NAMALWA (cell line): ENCODE data around the gene GDAP2.
"Not testable (repeated sequence)": the region's sequence is repeated elsewhere in the genome, so short reads cannot be mapped to it uniquely, and the experiment has no call there.

Experiments used
- DNase-seq: peaks from one replicate; pipeline ENCODE4 v3.0.0-alpha.2; 2015; ENCODE audit warnings: low spot score

GDAP2 gene

DNA sequence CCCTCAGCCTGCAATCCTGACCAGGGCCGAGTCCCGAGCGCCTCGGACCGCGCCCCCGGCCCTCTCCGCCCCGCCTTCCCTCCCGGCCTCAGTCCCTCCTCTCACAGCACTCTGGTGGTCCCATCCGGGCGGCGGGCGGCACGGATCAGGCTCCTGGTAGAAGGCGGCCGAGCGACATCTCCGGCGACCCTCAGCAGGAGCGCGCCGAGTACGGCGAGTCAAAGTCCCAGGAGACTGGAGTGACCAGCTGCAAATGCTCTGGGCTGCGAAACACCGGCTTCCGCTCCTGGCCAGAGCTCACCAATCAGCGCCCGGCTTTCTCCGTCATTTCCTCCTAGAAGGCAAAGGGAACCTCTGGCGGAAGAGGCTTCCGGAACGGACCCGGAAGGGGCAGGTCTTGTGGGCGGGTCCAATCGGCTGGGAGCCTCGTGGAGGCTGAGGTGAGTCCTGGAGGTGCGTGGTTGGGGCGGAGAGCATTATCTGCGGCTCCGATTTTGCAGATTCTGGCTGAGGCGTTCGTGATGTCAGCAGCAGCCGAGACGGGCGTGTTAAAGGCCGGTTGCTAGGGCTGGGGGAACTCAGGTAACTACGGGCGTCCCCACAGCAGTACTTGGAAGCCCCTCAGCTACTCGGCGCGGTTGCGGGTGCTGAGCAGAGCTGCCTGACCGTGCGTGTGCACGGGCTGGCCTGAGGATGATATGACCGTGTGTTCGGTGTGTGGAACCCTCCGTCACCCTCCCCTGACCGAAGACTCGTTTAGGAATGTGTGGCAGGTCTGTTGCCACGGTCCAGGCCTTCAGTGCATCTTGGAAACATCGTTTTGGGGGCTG, at the start of gene GDAP2, which contains the start of gene WDR3:
Gene GDAP2, minus strand, starts transcription at position 279 of the 830 bp plus-strand sequence. CDS start 9,264 bp downstream, outside the sequence.
Gene WDR3, plus strand, starts transcription at position 397 of the 830 bp plus-strand sequence. CDS start 3,581 bp downstream, outside the sequence.
- DNase-seq, result peak; percentile 99

DNA sequence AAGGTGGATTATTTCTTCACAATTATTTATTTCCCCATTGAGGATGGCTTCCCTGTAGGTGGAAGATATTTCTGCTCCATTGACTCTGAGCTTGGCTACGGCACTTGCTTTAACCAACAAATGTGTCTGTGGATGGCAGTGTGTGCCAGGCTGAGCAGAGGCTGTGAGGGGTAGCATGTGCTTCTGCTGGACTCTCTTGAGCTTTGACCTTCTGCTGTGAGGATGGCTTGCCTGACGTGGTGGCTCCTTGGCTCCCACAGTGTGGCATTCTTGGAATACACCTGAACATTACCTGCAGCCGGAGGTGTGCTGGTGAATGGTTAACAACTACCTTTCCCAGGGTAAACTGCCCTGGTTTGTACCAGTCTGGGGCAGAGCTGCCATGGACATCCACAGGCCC, 47.0 kb upstream of the GDAP2 start:
- DNase-seq, result no peak

DNA sequence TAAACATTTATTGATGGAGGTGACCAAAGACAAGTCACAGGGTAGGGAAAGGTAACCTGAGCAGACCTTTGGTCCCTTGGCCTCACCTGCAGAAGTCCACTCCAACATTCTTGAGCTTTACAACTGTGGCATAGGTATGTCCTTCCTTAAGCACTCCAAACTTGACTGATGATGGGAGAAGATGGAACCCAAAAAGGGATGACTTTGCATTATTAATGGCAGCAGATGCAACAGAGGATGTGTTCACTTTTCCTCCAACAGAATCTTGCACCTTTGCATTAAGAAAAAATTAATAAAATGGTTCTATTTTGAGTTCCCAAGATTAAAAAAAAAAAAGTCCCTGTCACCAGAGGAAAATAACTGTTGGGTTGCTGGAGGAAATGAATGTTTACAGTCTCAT, 42.4 kb upstream of the GDAP2 start:
- DNase-seq, result no peak

GRCh38 chr1:117970252-117970651, 40.8 kb upstream of the GDAP2 start:
- no peak for DNase-seq

- DNase-seq, result peak; percentile 17
Observed at GRCh38 chr1:117967881-117968280, 38.5 kb upstream of the GDAP2 start.

- peak; percentile 23 for DNase-seq
Observed at GRCh38 chr1:117967477-117967876, 38.1 kb upstream of the GDAP2 start.

DNA sequence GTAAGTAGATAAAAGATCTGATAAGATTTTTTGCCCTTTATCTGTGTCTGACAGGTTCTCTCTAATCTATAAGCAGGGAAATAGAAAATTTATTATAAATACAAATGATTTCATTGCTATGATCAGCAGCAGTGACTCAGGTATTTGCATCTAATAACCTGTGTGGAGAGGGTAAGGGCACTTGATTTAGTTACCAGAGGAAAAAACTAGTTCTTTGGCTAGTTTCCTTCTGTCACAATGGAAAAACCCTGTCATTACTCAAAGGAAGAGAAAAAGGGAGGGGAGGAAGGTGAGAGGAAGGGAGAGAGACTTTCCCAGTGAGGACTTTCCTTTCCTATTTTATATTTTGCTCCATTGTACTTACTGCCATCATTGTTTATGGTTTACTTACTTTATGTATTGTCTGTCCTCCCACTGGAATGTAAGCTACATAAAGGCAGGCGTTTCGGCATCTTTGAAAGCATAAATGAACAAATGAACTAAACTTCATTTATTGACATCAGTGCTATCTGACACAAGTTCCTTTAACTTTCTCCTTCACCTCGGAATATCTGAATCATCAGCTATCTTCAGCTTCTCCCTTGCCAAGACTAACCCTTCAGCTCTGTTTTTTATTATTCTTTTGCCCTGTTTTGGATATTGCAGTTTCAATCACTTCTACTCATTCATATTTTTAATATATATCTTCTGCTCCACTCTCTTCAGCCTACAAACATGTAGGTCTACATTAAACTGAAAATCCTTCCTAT, 35.0 kb upstream of the GDAP2 start:
- DNase-seq, result no peak

DNA sequence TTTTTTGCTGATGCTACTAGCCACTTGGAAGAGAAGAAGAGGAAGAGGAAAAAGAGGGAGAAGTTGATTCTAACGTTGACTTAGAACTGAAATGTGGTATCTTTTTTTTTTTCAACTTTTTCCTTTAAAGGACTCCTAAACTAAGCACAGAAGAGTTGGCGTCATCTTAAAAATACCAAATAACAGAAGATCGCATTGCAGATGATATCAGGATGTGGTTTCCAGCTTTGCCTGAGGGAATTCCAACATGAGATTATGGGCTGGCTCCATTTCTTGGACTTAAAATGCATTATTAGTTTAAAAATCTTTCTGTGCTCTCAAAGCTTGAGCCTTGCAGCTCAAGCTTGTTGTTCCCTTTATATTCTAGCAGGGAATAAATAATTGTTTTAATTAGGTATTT, 29.9 kb upstream of the GDAP2 start:
- DNase-seq, result no peak

GRCh38 chr1:117952386-117952785, 23.0 kb upstream of the GDAP2 start:
- DNase-seq, result no peak

DNA sequence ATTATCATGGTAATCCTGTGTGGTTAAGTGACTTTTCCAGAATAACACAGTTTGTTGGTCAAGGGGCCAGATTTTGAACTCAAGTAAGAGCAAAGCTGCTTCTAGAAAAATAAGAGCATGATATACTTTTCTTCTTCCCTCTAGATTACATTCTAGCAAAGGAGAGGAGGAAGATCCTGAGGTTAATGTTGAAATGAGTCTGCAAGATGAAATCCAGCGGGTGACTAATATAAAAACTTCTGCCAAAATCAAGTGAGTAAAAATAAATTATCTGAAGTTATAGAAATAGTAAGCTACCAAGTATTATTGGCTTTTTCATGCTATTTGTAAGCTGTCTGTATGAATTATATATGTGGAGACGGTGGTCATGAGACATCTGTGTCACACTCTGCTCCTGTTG, 12.9 kb upstream of the GDAP2 start:
- no peak for DNase-seq

- DNase-seq, result no peak
Observed at GRCh38 chr1:117933769-117934168, 4.3 kb upstream of the GDAP2 start.

- no peak for DNase-seq
Observed at GRCh38 chr1:117932576-117932975, 3.2 kb upstream of the GDAP2 start.

DNA sequence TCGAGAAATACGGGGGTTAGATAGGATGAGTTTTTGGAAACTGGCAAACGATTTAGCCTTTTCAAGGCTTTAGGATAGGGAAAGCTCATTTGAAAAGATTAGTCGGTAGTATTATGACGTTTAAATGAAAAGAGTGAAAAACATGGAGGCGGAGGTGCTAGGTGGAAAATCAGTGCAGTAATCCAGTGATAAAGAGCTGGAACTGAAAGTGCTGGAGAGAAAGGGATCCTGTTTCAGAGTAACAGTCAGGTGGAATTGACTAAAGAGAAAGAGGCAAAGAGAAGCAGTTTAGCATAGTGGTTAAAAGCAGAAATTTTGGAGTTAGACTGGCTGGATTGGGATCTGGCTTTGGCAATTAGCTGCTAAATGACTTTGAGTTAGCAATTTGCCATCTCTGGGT, 1.1 kb upstream of the GDAP2 start:
- peak; percentile 20 for DNase-seq

GRCh38 chr1:117930173-117930447, 689 bp upstream of the GDAP2 start:
- DNase-seq, result no peak

- DNase-seq, result peak; percentile 64
Observed at GRCh38 chr1:117928881-117929342, 509 bp downstream of the GDAP2 start.

- no peak for DNase-seq
Observed at GRCh38 chr1:117925981-117926380, 3.4 kb downstream of the GDAP2 start.

DNA sequence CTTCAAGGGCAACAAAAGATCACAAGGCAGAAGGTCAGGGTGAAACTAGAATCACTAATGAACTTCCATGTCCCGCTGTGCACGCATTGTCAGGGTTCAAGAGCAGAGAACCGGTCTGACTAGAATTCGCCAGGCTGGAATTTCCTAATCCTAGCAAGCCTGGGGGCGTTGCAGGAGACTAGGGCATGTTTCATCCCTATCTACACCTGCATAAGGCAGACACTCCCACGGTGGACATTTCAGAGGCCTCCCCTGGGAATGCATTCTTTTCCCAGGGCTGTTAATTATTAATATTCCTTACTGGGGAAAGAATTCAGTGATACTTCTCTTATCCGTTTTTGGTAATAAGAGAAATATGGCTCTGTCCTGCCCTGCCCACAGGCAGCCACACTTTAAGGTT, 6.7 kb downstream of the GDAP2 start:
- DNase-seq, result not testable (repeated sequence)

- no peak for DNase-seq
Observed at GRCh38 chr1:117921991-117922390, 7.4 kb downstream of the GDAP2 start.

- DNase-seq, result no peak
Observed at GRCh38 chr1:117919376-117919775, 10.0 kb downstream of the GDAP2 start.

- DNase-seq, result no peak
Observed at GRCh38 chr1:117911051-117911450, 18.4 kb downstream of the GDAP2 start.

GRCh38 chr1:117905019-117905418, 24.4 kb downstream of the GDAP2 start:
- DNase-seq, result no peak

DNA sequence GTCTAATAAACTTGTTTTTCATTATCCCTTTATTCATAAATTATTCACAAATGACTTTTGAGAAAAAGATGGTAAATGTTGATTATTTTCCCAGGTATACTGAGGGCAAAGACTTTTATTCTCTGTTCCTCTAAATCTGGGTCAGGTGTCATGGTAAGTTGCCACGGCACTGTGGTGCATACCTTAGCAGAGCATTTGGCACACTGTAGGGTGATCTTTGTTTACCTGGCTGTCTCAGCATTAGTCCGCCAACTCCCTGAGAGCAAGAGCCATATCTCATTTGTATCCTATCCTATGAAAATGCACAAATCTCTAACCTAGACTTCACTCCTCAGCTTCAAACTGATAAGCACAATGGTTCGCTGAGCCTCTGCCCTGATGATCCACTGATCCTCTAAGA, 24.9 kb downstream of the GDAP2 start:
- no peak for DNase-seq

DNA sequence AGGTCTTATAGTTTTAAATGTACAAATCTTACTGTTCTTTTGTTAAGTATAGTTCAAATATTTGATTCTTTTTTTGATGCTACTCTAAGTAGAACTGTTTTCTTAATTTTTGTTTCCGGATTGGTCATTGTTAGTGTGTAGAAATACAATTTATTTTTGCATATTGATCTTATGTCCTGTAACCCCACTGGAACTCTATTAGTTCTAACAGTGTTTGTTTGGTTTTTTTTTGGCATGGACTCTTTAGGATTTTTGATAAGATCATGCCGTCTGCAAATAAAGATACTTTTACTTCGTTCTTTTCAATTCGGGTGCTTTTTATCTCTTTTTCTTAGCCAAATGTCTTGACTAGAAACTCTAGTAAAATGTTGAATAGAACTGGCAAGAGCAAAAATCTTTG, 26.5 kb downstream of the GDAP2 start:
- no peak for DNase-seq
